Smooth muscle cell (in vitro differentiated cells): ENCODE results near the gene TRIM51G. TPM values are rescaled to one million over a fixed set of nuclear protein-coding genes. Genes with fewer than 3 reads are reported as not detected.
"Not testable (repeated sequence)": the region's sequence is repeated elsewhere in the genome, so short reads cannot be mapped to it uniquely, and the experiment has no call there.

Source experiments
- DNase-seq: peaks from one replicate; lab custom pipeline; 2025; ENCODE audit not compliant: unreplicated experiment; lab: John Stamatoyannopoulos, UW
- H2AFZ ChIP-seq: fragments of 200-600 bp; sonication (generic); 2 replicates; pipeline ENCODE4 v1.6.0; 2016; ENCODE audit warnings: antibody characterized with exemption, low read depth, mild to moderate bottlenecking
- H3F3A ChIP-seq: fragments of 200-600 bp; sonication (generic); 2 replicates; pipeline ENCODE4 v1.6.0; 2017; ENCODE audit warnings: antibody characterized with exemption, low read depth
- H3K27ac ChIP-seq: fragments of 200-600 bp; sonication (generic); 2 replicates; pipeline ENCODE4 v1.5.1; 2016; ENCODE audit warnings: low read depth, mild to moderate bottlenecking
- H3K27me3 ChIP-seq: fragments of 200-600 bp; sonication (generic); 2 replicates; pipeline ENCODE4 v1.6.1; 2016; ENCODE audit warnings: low read depth, mild to moderate bottlenecking
- H3K36me3 ChIP-seq: fragments of 200-600 bp; sonication (generic); 2 replicates; pipeline ENCODE4 v1.5.1; 2016; ENCODE audit warnings: low read depth
- H3K4me1 ChIP-seq: fragments of 200-600 bp; sonication (generic); 2 replicates; pipeline ENCODE4 v1.5.1; 2016; ENCODE audit warnings: low read depth
- H3K4me2 ChIP-seq: fragments of 200-600 bp; sonication (generic); 2 replicates; pipeline ENCODE4 v1.6.0; 2016; ENCODE audit warnings: mild to moderate bottlenecking
- H3K4me3 ChIP-seq: fragments of 200-600 bp; sonication (generic); 2 replicates; pipeline ENCODE4 v1.5.1; 2016; ENCODE audit warnings: mild to moderate bottlenecking
- H3K79me2 ChIP-seq: fragments of 200-600 bp; sonication (generic); 2 replicates; pipeline ENCODE4 v1.6.0; 2016; ENCODE audit warnings: low read depth, mild to moderate bottlenecking
- H3K9ac ChIP-seq: fragments of 200-600 bp; sonication (generic); 2 replicates; pipeline ENCODE4 v1.6.0; 2016; ENCODE audit warnings: low read depth
- H3K9me3 ChIP-seq: fragments of 200-600 bp; sonication (generic); replicated peaks from 2 replicates; pipeline ENCODE4 v1.5.1; 2016; ENCODE audit warnings: low read depth
- H4K20me1 ChIP-seq: fragments of 200-600 bp; sonication (generic); 2 replicates; pipeline ENCODE4 v1.6.0; 2016; ENCODE audit warnings: low read depth
- WGBS: methylation state at CpG from one replicate; pipeline ENCODE4 v1.1.7; 2016; ENCODE audit warnings: low lambda C conversion rate; 5-methylcytosine and 5-hydroxymethylcytosine counted together
- polyA plus RNA-seq: library from polyadenylated mRNA; unstranded; fragments of >200 nt; fragmentation: Nextera tagmentation; extraction: Ambion mirVana; gene quantifications from 2 replicates; pipeline ENCODE4 v1.2.1, GENCODE V29; 2016
- total RNA-seq: library from RNA; depleted of rRNA; stranded (reverse); fragments of >200 nt; gene quantifications from 2 replicates; pipeline ENCODE4 v1.2.3, GENCODE V29; 2014

The TRIM51G gene, protein sequence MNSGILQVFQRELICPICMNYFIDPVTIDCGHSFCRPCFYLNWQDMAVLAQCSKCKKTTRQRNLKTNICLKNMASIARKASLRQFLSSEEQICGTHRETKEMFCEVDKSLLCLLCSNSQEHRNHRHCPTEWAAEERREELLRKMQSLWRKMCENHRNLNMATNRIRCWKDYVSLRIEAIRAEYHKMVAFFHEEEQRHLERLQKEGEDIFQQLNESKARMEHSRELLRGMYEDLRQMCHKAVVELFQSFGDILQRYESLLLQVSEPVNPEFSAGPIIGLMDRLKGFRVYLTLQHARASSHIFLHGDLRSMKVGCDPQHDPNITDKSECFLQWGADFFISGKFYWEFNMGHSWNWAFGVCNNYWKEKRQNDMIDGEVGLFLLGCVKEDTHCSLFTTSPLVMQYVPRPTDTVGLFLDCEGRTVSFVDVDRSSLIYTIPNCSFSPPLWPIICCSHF
- total RNA-seq (not detected in 2 replicates), polyA plus RNA-seq (not detected in 2 replicates)

DNA sequence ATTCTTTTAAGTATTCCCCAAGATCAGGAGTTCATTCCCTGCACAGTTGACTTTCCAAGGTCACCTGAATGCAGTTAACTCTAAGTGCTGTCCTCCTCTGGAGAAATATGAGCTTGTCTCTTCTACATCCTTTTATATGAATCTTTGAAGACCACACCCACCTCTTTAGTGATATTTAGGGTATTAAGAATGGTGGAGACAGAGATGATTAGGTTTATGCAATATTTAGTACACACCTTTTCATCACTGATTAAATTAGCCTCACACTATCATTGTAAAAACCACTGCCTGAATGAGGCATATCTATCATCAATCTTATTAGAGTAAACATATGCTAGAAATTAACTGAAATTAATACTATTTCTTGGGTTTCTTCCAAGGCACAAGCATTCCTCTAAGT, at the start of gene TRIM51G:
TRIM51G (minus strand) TSS at position 101 of the 400 bp plus-strand sequence. CDS start 2,190 bp downstream, outside the sequence.
- not testable (repeated sequence) for DNase-seq, H4K20me1 ChIP-seq, H3K79me2 ChIP-seq, H2AFZ ChIP-seq, H3K4me2 ChIP-seq, H3K9me3 ChIP-seq, H3K27me3 ChIP-seq, H3F3A ChIP-seq, H3K36me3 ChIP-seq, H3K9ac ChIP-seq, H3K27ac ChIP-seq, H3K4me3 ChIP-seq, H3K4me1 ChIP-seq

DNA sequence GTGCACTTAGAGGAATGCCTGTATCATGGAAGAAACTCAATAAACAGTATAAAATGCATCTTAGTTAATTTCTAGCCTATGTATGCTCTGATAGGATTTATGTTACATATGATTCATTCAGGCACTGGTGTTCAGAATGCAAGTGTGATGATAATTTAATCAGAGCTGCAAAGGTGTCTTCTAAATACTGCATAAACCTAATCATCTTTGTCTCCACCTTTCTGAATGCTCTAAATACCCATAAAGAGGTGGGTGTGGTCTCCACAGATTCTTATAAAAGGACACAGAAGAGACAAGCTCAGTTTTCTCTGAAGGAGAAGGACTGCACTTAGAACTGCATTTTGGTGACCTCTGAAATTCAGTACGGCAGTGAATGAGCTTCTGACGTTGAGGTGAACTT, 44.8 kb upstream of the TRIM51G start, which contains the start of gene TRIM49B:
TRIM49B (plus strand) TSS at position 301 of the 400 bp plus-strand sequence. CDS start 2,777 bp downstream, outside the sequence.
- H3F3A ChIP-seq, H3K4me2 ChIP-seq, H3K36me3 ChIP-seq, H3K4me1 ChIP-seq, H3K27ac ChIP-seq, H4K20me1 ChIP-seq, H3K79me2 ChIP-seq, DNase-seq, H2AFZ ChIP-seq, H3K9ac ChIP-seq, H3K9me3 ChIP-seq, H3K4me3 ChIP-seq, H3K27me3 ChIP-seq: not testable (repeated sequence)
- WGBS, result 22% methylated on average over 2 of the region's 2 CpGs

DNA sequence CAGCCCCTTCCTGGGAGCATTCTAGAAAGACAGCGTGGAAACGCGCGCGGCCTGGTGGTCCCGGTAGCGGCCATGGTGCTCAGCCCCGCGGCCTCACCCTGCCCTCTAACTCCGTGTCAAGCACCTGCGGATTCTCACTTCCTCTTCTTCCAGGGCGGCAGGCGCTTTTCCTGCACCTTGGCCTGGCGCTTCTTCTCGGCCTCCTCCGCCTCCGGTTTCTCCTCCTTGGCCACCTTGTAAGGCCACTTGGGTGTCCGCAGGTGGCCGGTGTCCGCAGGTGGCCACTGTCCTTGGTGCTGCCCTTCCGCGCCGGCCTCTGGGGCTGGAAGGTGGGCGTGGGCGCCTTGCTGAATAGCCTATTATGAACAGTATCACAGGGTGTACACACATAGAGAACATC, 15.1 kb downstream of the TRIM51G start:
- H3K27ac ChIP-seq, H3F3A ChIP-seq, H4K20me1 ChIP-seq, H3K4me1 ChIP-seq, H3K27me3 ChIP-seq, DNase-seq, H3K36me3 ChIP-seq, H2AFZ ChIP-seq, H3K79me2 ChIP-seq, H3K4me3 ChIP-seq, H3K9me3 ChIP-seq, H3K9ac ChIP-seq, H3K4me2 ChIP-seq: not testable (repeated sequence)
- 94% methylated on average over 25 of the region's 25 CpGs for WGBS

DNA sequence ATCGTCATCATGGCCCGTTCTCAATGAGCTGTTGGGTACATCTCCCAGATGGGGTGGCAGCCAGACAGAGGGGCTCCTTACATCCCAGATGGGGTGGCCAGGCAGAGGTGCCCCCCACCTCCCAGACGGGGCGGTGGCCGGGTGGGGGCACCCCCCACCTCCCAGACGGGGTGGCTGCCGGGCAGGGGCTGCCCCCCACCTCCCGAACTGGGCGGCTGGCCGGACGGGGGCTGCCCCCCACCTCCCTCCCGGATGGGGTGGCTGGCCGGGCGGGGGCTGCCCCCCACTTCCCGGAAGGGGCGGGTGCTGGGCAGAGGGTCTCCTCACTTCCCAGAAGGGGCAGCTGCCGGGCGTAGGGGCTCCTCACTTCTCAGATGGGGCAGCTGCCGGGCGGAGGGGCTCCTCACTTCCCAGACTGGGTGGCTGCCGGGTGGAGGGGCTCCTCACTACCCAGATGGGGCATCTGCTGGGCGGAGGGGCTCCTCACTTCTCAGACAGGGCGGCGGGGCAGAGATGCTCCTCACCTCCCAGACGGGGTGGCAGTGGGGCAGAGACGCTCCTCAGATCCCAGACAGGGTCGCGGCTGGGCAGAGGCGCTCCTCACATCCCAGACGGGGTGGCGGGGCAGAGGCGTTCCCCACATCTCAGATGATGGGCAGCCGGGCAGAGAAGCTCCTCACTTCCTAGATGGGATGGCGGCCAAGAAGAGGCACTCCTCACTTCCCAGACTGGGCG, 28.2 kb downstream of the TRIM51G start:
- not testable (repeated sequence) for H3K9ac ChIP-seq, H3F3A ChIP-seq, H3K4me3 ChIP-seq, H3K27me3 ChIP-seq, H3K9me3 ChIP-seq, H3K4me1 ChIP-seq, H3K27ac ChIP-seq, H3K4me2 ChIP-seq, DNase-seq, H2AFZ ChIP-seq, H3K79me2 ChIP-seq, H3K36me3 ChIP-seq, H4K20me1 ChIP-seq
- 93% methylated on average over 16 of the region's 35 CpGs for WGBS

DNA sequence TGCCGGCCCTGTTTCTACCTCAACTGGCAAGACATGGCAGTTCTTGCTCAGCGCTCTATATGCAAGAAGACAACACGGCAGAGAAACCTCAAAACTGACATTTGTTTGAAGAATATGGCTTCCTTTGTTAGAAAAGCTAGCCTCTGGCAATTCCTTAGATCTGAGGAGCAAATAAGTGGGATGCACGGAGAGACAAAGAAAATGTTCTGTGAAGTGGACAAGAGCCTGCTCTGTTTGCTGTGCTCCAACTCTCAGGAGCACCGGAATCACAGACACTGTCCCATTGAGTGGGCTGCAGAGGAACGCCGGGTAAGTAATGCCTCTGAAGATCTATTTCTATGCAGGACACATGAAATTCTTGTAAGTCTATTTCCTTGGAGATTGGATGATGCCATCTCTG, 37.9 kb downstream of the TRIM51G start:
- DNase-seq, H3F3A ChIP-seq, H3K9me3 ChIP-seq, H3K79me2 ChIP-seq, H3K27me3 ChIP-seq, H3K36me3 ChIP-seq, H3K4me2 ChIP-seq, H3K27ac ChIP-seq, H2AFZ ChIP-seq, H3K9ac ChIP-seq, H3K4me3 ChIP-seq, H3K4me1 ChIP-seq, H4K20me1 ChIP-seq: not testable (repeated sequence)
- WGBS, result 75% methylated on average over 7 of the region's 7 CpGs

Other genes starting within 250 kb of the TRIM51G start
- gene TRIM49B, start 44.9 kb upstream of the TRIM51G start, total RNA-seq, result not detected in 2 replicates
- not detected in 2 replicates for gene TRIM49B, start 44.9 kb upstream of the TRIM51G start, polyA plus RNA-seq
- gene TRIM64C, start 75.2 kb upstream of the TRIM51G start, total RNA-seq, result not detected in 2 replicates
- gene TRIM64C, start 75.2 kb upstream of the TRIM51G start, polyA plus RNA-seq, result not detected in 2 replicates
- gene FOLH1, start 224.7 kb upstream of the TRIM51G start, total RNA-seq, result not detected in 2 replicates
- gene FOLH1, start 224.7 kb upstream of the TRIM51G start, polyA plus RNA-seq, result not detected in 2 replicates